Esophagus muscularis mucosa (tissue), 4 donors: ENCODE measurements around the gene MYOCOS. TPM values are rescaled to one million over a fixed set of nuclear protein-coding genes. Genes with fewer than 3 reads are reported as not detected.

Experiments
- DNase-seq: peaks from one replicate; pipeline ENCODE4 v3.0.0-alpha.2; 2017; ENCODE audit errors: extremely low spot score
- H3K27ac ChIP-seq, 4 donors: fragments of 200-600 bp; sonication (generic); replicated peaks in 1 of 4; 1 replicate in 3 of 4; 2 replicates in 1 of 4; pipeline ENCODE4 v1.5.1; 2016 to 2019; ENCODE audit warnings: mild to moderate bottlenecking in 1 of 4
- H3K27me3 ChIP-seq, 4 donors: fragments of 200-600 bp; sonication (generic); one replicate each; pipeline versions ENCODE4 v1.5.1 to v1.6.0; 2016 to 2019
- H3K36me3 ChIP-seq, 4 donors: fragments of 200-600 bp; sonication (generic); one replicate each; pipeline ENCODE4 v1.5.1; 2016 to 2019
- H3K4me1 ChIP-seq, 4 donors: fragments of 200-600 bp; sonication (generic); one replicate each; pipeline ENCODE4 v1.5.1; 2016 to 2019
- H3K4me3 ChIP-seq, 4 donors: fragments of 200-600 bp; sonication (generic); 1 replicate in 2 of 4; 2 replicates in 2 of 4; pipeline ENCODE4 v1.5.1; 2016 to 2019; ENCODE audit warnings: mild to moderate bottlenecking in 4 of 4, moderate library complexity in 1 of 4
- H3K9me3 ChIP-seq, 4 donors: fragments of 200-600 bp; sonication (generic); 1 replicate in 3 of 4; 2 replicates in 1 of 4; pipeline ENCODE4 v1.5.1; 2016 to 2019
- CTCF ChIP-seq, 3 experiments: fragments of 200-600 bp in 2 of 3; fragments of 450-650 bp in 1 of 3; sonication (generic) in 2 of 3; IDR thresholded peaks; one replicate each; pipeline ENCODE4 v1.5.1; 2017 to 2019; ENCODE audit warnings: antibody characterized with exemption in 3 of 3, mild to moderate bottlenecking in 2 of 3, moderate library complexity in 1 of 3
- EP300 ChIP-seq: sonication (generic); formaldehyde crosslinking; IDR thresholded peaks from one replicate; pipeline ENCODE4 v1.6.1; 2017; ENCODE audit warnings: antibody characterized with exemption
- POLR2A ChIP-seq: fragments of 450-650 bp; IDR thresholded peaks from one replicate; pipeline ENCODE4 v1.6.1; 2017; ENCODE audit warnings: antibody characterized with exemption, moderate library complexity, mild to moderate bottlenecking, low read depth
- POLR2AphosphoS5 ChIP-seq, 2 donors: sonication (generic); formaldehyde crosslinking; IDR thresholded peaks; one replicate each; pipeline ENCODE4 v1.6.1; 2017; ENCODE audit warnings: antibody characterized with exemption in 2 of 2
- WGBS: methylation state at CpG from one replicate; pipeline ENCODE4 v1.1.5; 2018; 5-methylcytosine and 5-hydroxymethylcytosine counted together
- intact Hi-C: fragments of 100-400 bp; cut with DNase I; formaldehyde crosslinking; loops from one replicate; pipeline ENCODE4 v1.15.1; 2023
- total RNA-seq, 4 donors: library from RNA; depleted of rRNA; stranded (reverse); fragments of >200 nt; gene quantifications; one replicate each; pipeline versions ENCODE4 v1.1.0 to v1.2.1, GENCODE V29; 2016

MYOCOS gene
- total RNA-seq, 4 donors from 2014 or later, result not detected

- 73% methylated on average over 1 of the region's 1 CpG for WGBS
- H3K27me3 ChIP-seq, result no peaks in the 10 kb centered on the region
- intact Hi-C loops, result no loop called here
Observed at GRCh38 chr1:171583591-171584201, 38.3 kb upstream of the MYOCOS start.

GRCh38 chr1:171585715-171586114 is 36.3 kb upstream of the MYOCOS start:
- intact Hi-C loops, result no loop called here
- TF ChIP-seq EP300, result no peak
- TF ChIP-seq POLR2AphosphoS5 (IDR thresholded peaks at IDR 0.05), result no peak
- no peak for TF ChIP-seq CTCF (IDR thresholded peaks at IDR 0.05)
- TF ChIP-seq POLR2A, result no peak
- Histone ChIP-seq H3K4me1 (peaks cover 0 to 13% (median 2%) of the 10 kb centered on the region in 4 donors), H3K4me3 (no peak overlapping the region), H3K36me3 (peaks cover 36 to 98% (median 77%) of the 10 kb centered on the region in 4 donors), H3K27ac (no peak overlapping the region), H3K27me3 (no peaks in the 10 kb centered on the region), H3K9me3 (no peaks in the 10 kb centered on the region)
- DNase-seq, result no peak
- WGBS, result 96% methylated on average over 9 of the region's 9 CpGs

More at GRCh38 chr1:171583591-171584201, 38.3 kb upstream of the MYOCOS start:
- no peak for TF ChIP-seq CTCF (IDR thresholded peaks at IDR 0.05)
- TF ChIP-seq POLR2A, result no peak
- TF ChIP-seq EP300, result no peak
- TF ChIP-seq POLR2AphosphoS5 (IDR thresholded peaks at IDR 0.05), result no peak
- DNase-seq, result no peak
- no peak overlapping the region for H3K4me3 ChIP-seq
- H3K27ac ChIP-seq, result no peak overlapping the region
- H3K4me1 ChIP-seq, result no peaks in the 10 kb centered on the region
- H3K36me3 ChIP-seq, result peaks cover 49 to 98% (median 80%) of the 10 kb centered on the region in 4 donors
- no peaks in the 10 kb centered on the region for H3K9me3 ChIP-seq

- intact Hi-C loops, result no loop called here
- Histone ChIP-seq H3K9me3 (no peaks in the 10 kb centered on the region), H3K36me3 (peaks cover 52 to 100% (median 86%) of the 10 kb centered on the region in 4 donors), H3K27me3 (no peaks in the 10 kb centered on the region), H3K4me1 (peaks cover 0 to 14% (median 2%) of the 10 kb centered on the region in 4 donors), H3K4me3 (no peak overlapping the region), H3K27ac (no peak overlapping the region)
- WGBS, result 87% methylated on average over 2 of the region's 2 CpGs
- no peak for TF ChIP-seq POLR2AphosphoS5 (IDR thresholded peaks at IDR 0.05)
- TF ChIP-seq POLR2A, result no peak
- TF ChIP-seq EP300, result no peak
- no peak for TF ChIP-seq CTCF (IDR thresholded peaks at IDR 0.05)
- no peak for DNase-seq
Observed at GRCh38 chr1:171588230-171588629, 33.8 kb upstream of the MYOCOS start.

GRCh38 chr1:171590022-171590421 is 32.0 kb upstream of the MYOCOS start:
- 42% methylated on average over 1 of the region's 1 CpG for WGBS
- peaks cover 0 to 14% (median 2%) of the 10 kb centered on the region in 4 donors for H3K4me1 ChIP-seq
- no peak overlapping the region for H3K4me3 ChIP-seq
- DNase-seq, result no peak
- peak overlapping the region in 1 of 4 donors; percentile 14 for H3K27ac ChIP-seq
- intact Hi-C loops, result no loop called here
- no peaks in the 10 kb centered on the region for H3K27me3 ChIP-seq
- no peaks in the 10 kb centered on the region for H3K9me3 ChIP-seq
- H3K36me3 ChIP-seq, result peaks cover 37 to 96% (median 85%) of the 10 kb centered on the region in 4 donors
- TF ChIP-seq EP300 (no peak), POLR2AphosphoS5 (IDR thresholded peaks at IDR 0.05) (no peak), CTCF (IDR thresholded peaks at IDR 0.05) (no peak), POLR2A (no peak)
